NCI-H1417 treated with DMSO at 0.1 percent for 48 hours (cell line): ENCODE measurements around the gene CD200.
"Not testable (repeated sequence)": the region's sequence is repeated elsewhere in the genome, so short reads cannot be mapped to it uniquely, and the experiment has no call there.

Experiments
- DNase-seq: peaks from one replicate; lab custom pipeline; 2025; lab: John Stamatoyannopoulos, UW

CD200 gene

DNA sequence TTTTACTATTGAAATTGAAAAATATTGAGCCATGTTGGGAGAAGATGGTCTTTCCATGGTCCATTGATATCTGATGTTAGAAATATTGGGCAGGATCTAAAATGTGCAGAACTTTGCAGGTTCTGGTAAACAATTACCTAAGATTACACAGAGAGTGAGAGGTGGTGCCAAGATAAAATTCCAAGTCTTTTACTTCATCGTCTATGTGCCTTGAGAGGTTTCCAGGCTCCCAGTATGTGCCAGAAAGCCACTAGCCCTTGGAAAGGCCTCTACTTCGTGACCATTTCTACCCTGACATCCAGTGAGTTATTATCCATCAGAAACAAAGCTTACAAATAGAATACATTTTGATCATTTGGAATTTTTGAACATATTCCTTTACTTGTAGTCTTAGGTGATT, 27.6 kb downstream of the CD200 start:
- DNase-seq: no peak

DNA sequence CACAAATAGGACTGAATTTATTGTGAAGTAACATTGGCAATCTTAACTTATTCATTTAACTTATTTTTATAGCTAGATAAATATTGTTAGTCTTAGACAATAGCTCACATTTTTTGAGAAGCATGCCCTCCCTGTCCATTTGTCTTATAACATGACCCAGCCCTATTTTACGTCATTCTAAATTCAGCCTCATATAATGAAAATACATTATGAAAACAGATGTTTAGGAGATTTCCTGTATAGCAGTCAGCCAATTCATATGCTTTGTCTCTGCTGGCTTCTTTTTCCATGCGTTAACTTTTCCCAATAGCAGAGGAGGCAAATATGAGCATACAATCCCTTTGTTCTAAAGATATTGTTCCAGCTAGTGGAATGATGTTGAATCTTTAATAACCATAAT, 29.3 kb downstream of the CD200 start:
- no peak for DNase-seq

DNA sequence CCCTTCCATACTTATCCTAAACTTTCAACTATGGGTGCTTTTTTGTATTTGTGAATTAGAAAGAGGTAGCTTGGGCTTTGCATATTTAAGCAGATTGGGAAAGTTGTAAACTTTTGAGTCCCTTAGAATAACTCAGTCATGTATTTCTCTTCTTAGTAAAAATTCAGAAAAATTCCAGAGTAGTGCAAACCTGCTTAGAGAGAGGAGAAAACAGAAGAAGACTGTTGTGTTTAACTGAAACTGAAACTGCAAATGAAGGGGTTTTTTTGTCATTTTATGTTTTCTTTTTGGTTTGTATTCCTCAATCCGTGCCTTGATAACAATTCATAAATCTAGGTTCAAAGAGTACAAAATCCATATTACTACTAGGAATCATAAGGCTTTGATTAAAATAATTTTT, 31.3 kb downstream of the CD200 start:
- no peak for DNase-seq

DNA sequence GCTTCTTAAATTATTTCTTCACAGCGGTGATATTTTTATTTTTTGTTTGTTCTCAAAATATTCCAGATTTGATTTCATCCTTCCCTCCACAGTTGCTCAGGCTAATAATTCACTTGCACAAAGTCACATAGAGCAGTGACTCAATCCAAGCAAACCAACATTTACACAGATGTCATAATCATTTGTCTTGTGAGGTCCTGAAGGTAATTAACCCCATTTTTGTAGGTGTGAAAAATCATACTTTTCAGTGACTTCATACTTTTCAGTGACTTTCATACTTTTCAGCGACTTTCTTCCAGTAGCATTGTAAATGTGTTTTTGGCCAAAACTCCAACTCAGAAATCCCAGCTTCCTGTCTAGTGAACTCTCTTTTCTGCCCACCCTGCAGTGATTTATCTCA, 32.1 kb downstream of the CD200 start:
- no peak for DNase-seq

DNA sequence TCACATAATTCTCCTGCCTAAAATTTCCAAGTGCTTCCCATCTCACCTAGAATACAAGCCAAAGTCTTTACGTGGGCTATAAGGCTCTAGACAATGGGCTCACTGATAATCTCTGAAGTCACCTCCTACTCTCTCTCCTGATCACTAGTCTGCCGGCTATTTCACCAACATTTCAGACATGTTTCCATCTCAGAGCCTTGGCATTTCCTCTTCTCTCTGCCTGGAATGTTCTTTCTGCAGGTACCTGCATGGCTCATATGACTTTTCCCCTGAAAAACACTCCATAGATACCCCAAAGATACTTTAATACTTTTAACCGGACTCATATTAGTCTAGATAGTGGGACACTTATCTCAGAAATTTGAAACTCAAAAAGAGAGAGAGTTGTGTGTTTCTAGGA, 32.7 kb downstream of the CD200 start:
- DNase-seq: no peak

DNA sequence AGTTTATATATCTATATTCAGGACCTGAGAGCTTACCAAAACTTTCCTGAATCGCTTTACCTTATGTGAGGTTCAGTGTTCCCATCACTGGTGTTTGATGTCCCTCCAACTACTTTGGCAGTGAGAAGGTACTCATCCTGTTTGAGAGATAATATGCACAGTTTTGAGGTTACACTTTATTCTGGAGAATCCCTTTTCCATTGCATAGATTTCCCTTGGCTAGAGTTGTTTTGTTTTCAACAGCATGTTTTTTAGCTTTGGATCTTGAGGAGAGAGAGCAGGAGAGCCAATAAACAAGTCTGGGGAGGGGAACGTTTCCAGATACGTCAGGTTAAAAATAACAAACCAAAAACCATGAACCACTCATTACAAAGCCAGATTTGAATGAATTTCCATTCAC, 33.6 kb downstream of the CD200 start:
- DNase-seq: no peak

DNA sequence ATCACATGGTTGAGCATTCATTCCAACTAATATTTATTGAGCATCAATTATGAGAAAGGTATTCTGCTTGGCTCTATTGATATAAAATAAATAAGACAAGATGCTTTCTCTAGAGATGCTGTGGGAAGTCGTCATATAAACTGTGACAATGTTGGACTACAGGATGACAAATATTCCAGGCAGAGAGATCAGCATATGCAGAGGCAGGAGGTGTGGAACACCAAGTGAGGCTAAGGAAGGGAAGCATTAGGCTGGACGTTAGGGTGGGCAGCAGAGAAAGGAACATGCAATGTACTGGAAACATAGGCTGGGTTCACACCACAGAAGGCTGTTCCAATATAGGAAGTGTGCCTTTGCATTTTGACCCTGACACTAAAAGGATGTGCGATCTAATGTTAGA, 38.6 kb downstream of the CD200 start:
- no peak for DNase-seq

DNA sequence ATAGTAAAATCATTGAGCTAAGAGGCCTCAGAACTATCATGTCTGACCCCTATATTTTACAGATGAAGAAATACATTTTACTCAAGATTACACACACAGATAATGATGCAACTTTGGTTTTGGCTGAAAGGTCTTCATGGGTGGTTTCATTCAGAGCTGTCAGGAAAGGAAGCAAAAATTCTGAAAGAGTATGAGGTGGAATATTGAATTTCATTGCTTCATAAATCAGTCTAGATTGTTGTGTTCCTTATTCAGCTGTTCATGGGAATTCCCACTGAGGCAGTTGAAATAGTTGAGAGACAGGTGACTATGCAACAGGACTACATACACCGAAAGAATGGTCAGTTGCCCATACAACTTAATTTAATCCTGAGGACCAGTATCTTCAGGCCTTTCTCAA, 39.4 kb downstream of the CD200 start:
- no peak for DNase-seq

DNA sequence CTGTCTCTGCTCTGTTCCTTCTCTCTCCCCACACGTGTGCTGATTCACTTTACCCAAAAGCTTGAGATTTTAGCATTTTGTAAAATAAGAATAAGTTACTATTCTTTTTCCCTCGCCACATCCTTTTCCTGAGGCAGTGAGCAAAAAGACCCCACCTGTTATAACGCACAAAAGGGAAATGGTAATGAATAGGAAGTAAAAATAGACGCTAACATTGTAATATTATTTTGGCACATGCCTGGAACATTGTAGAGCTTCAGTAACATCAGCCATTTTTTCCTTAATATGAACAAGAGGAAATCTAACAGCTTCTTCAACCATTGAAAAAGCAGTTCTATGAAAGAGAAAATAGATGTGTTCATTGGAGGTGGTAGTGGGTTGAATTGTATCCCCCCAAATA, 40.5 kb downstream of the CD200 start:
- DNase-seq: no peak

DNA sequence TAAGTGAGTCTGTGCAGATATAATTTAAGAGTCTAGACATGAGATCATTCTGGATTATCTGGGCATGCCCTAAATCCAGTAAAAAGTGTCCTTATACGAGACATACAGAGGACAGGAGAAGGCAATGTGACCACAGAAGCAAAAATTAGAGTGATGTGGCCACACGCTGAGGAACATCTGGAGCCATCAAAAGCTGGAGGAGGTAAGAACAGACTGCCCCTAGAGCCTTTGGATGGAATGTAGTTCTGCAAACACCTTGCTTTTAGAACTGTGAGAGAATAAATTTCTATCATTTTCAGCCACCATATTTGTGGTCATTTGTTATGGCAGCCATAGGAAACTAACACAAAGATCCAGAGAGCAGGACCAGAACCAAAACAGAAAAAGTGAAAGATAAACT, 41.0 kb downstream of the CD200 start:
- DNase-seq: no peak

DNA sequence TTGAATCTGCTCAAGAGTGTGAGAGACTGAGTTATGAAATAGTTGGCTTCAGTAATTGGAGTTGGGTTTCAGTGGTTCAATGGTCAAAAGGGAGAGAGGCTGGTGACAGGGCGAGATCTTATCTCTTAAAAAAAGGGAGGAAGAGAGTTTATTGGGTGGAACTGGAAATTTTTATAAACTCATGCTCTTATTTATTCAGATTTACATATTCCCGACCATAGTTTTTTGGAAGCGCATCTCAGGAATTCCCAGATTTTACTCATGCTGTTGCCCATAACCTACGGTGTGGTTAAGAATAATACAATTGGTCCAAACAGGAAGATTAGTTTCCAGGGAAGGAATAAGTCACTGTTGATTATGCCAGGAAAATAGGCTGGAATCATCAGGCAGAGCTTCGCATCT, 41.4 kb downstream of the CD200 start:
- no peak for DNase-seq

DNA sequence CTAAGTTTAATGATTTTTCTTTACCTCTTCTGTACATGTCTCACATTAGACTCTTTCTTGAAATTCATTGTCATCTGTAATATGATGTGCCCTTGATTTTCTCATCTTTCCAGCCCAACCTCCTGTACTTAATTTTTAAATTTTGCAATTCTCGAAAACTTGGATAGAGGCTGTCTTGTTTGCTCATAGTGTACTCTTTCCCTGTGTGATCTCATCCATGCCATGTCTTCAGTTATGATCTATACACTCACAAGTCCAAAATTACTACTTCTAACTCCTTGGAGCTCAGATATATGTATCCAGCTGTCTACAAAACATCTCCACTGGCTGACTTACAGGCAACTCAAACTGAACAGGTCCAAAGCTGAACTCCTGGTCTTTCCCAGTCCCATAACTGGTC, 42.2 kb downstream of the CD200 start:
- DNase-seq: no peak

DNA sequence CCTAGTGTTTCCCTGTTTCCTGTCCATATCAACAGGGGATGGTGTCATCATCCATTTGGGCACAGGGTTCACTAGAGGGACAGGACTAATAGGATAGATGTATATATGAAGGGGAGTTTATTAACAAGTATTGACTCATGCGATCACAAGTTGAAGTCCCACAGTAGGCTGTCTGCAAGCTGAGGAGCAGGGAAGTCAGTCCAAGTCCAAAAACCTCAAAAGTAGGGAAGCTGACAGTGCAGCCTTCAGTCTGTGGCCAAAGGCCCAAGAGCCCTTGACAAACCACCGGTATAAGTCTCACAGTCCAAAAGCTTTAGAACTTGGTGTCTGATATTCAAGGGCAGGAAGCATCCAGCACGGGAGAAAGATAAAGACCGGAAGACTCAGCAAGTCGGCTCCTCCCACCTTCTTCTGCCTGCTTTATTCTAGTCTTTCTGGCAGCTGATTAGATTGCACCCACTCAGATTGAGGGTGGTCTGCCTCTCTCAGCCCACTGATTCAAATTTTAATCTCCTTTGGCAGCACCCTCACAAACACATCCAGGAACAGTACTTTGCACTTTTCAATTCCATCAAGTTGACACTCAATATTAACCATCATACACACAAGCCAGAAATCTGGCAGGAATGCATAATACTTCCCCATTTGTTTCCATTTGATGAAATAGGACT, 43.4 kb downstream of the CD200 start:
- DNase-seq: no peak

DNA sequence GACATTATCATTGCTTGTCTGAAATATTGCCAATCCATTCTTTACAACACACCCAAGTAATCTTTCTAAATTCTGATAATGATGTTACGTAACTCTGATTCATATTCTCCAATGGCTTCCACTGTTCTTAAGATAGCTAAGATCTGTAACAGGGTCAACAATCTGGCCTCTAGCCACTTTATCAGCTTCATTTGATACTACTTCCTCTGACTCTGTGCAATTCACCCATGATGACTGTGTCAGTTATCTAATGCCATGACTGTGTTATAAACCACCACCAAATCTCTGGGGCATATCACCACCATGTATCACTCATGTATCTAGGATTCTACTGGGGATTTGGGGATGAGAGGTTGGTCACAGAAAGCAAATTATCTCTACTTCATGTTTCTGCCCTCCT, 44.0 kb downstream of the CD200 start:
- no peak for DNase-seq

DNA sequence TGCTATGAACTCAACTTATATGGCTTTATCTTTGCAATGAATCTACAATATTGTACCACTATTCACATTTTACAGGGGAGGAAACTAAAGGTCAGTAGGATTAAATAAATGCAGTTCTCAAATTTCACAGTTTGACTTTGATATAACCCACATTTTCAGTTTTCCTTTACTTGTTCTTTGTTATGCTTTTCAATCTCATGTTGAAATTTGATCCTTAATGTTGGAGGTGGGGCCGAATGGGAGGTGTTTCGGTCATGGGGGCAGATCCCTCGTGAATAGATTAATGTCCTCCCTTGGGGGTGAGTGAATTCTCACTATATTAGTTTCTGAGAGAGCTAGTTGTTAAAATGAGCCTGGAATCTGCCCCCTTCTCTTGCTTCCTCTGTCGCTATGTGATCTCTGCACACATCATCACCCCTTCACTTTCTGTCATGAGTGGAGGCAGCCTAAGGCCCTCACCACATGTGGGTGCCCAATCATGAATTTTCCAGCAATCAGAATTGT, 44.7 kb downstream of the CD200 start:
- no peak for DNase-seq

DNA sequence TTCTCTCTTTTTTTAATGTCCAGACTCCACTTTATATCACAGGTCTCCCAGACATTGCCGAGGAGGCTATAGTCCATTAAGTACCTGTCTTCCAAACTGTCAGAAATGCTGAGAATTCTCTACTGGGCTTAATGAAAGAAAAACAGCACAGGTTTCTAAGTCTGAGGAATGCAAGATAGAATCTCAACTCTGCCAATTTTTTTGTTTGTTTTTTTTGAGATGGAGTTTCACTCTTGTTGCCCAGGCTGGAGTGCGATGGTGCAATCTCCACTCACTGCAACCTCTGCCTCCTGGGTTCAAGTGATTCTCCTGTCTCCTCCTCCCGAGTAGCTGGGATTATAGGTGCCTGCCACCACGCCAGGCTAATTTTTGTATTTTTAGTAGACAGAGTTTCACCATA, 45.4 kb downstream of the CD200 start:
- not testable (repeated sequence) for DNase-seq

DNA sequence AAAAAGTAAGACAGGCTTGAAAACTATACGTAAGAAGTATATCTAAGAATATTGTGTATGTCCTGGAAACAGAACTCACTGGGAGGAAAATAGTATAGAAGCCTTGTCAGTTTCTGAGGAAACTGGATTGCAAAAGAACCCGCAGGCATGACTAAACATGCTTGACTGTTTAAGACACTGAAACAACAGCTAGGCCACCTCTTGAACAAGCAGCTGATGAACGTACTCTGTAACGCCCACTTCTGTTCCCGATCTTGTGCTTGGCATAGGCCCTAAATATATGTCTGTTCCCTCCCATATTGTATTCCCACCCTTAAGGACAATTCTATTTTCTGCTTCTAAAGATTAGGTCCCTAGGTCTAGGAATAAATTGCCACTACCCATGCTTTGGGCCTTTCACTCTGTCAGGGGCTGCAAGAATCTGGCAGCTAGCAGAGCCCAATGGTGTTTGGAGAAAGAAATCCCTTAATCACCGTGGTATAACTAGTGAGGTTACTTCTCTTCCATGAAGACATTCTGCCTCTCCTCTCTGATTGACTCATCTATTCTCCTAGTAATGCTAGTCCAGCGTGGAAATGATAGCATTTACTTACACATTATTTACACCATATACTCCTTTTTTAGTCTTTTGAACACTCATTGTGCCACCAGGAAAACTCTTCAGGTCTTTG, 46.2 kb downstream of the CD200 start:
- no peak for DNase-seq

DNA sequence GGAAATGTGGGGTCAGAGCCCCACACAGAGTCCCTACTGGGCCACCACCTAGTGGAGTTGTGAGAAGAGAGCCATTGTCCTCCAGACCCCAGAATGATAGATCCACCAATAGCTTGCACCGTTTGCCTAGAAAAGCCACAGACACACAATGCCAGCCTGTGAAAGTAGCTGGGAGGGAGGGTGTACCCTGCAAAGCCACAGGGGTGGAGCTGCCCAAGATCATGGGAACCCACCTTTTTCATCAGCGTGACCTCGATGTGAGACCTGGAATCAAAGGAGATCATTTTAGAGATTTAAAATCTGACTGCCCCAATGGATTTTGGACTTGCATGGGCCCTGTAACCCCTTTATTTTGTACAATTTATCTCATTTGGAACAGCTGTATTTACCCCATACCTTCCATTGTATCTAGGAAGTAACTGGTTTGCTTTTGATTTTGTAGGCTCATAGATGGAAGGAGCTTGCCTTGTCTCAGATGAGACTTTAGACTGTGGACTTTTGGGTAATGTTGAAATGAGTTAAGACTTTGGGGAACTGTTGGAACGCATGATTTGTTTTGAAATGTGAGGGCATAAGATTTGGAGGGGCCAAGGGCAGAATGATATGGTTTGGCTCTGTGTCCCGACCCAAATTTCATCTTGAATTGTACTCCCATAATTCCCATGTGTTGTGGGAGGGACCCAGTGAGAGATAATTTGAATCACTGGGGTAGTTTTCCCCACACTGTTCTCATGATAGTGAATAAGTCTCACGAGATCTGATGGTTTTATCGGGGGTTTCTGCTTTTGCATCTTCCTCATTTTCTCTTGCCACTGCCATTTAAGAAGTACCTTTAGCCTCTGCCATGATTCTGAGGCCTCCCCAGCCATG, 49.0 kb downstream of the CD200 start:
- no peak for DNase-seq

DNA sequence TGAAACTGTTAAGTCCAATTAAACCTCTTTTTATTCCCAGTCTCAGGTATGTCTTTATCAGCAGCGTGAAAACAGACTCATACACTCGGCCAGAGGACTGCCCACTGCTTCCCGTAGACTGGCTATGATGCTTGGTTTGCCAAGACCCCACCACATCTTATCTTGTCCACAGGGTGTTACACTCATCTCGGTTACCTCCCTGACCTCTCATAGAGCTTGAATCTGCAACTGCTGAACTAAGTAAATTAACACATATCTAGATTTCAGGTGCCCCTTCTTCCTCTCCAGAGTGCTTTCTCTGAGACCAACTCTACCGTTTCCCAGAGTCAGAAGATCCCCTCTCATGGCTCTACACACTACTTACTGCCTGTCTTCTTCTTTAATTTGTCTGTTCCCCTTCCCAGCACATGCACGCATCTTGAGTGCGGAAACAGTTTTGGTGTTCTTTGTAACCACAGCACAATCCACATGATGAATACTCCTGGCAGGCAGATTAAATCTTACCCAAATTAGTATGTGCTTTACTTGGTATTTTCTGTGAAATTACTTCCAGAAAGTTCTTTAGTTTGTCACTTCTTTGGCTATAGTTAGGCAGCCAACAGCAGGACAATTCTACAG, 49.7 kb downstream of the CD200 start:
- DNase-seq: no peak

DNA sequence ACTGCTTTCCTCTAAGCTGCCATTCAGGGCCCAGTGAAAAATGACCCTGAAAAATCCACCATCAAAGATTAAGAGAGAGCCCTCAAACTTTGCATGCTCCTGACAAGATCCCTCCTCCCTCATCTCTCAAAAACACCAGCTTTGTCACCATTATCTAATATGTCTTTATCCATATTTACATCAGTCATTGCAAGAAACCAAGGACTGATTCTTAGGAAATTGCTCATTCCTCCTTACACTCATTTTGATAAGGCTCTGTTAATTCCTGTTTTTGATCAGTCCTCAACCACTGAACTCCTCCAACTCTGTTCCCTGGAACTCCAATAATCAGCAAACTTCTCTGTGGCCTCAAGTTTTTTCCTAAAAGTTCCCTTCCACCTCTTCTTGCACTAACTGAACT, 51.8 kb downstream of the CD200 start:
- no peak for DNase-seq

DNA sequence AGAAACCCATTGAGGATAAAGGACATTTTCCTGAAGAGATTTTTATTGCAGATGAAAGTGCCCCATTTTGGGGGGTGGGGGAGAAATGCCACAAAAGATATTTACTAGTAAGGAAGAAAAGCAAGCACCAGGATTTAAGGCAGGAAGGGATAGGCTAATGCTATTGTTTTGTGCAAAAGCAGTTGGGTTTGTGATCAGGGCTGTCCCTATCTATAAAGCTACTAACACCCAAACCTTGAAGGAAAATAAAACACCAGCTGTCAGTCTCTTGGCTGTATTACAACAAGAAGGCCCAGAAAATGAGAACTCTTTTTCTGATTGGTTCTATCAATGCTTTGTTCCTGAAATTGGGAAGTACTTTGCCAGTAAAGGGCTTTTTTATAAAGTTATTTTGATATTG, 56.0 kb downstream of the CD200 start:
- DNase-seq: no peak

DNA sequence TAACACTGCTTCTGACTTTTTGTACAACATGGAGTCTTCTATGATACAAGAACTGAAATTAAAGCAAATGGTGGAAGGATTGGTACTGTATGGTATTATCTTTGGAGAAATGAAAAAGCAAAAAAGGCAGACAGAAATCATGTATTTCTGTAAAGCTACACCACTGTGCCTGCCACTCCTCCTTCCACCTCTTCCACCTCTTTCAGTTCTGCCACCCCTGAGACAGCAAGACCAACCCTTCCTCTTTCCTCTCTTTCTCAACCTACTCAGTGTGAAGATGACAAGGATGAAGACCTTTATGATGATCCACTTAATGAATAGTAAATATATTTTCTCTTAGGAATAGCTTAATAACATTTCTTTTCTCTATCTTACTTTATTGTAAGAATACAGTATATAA, 57.0 kb downstream of the CD200 start:
- no peak for DNase-seq
